NCI-H128 (cell line): ENCODE results near the gene CES2.
"Not testable (repeated sequence)": the region's sequence is repeated elsewhere in the genome, so short reads cannot be mapped to it uniquely, and the experiment has no call there.

ENCODE experiments used
- DNase-seq: peaks from one replicate; lab custom pipeline; 2025; ENCODE audit not compliant: unreplicated experiment; lab: John Stamatoyannopoulos, UW

CES2 gene

GRCh38 chr16:66976746-66977145 is 41.4 kb downstream of the CES2 start:
- DNase-seq: no peak

- DNase-seq: peak; percentile 45
Observed at GRCh38 chr16:66977341-66978113, 42.2 kb downstream of the CES2 start.

GRCh38 chr16:66979011-66979717 is 43.8 kb downstream of the CES2 start:
- DNase-seq: no peak

GRCh38 chr16:66983033-66983432 is 47.7 kb downstream of the CES2 start:
- DNase-seq: no peak

GRCh38 chr16:66984892-66985311 is 49.6 kb downstream of the CES2 start:
- no peak for DNase-seq

GRCh38 chr16:66986559-66986958 is 51.2 kb downstream of the CES2 start:
- DNase-seq: no peak

- no peak for DNase-seq
Observed at GRCh38 chr16:66988197-66988788, 53.0 kb downstream of the CES2 start, which contains the start of gene CES4A. TSS of gene CES4A (plus strand) at chr16:66988589. CDS start at chr16:66988773, 184 bp downstream.

- no peak for DNase-seq
Observed at GRCh38 chr16:66991545-66992077, 56.3 kb downstream of the CES2 start.

GRCh38 chr16:66993558-66993957 is 58.2 kb downstream of the CES2 start:
- DNase-seq: not testable (repeated sequence)
